Small intestine (tissue), 7 donors: ENCODE results near the gene PSMD3. TPM values are rescaled to one million over a fixed set of nuclear protein-coding genes. Genes with fewer than 3 reads are reported as not detected.

Experiments used
- DNase-seq, 2 donors: peaks; one replicate each; pipeline versions ENCODE4 v3.0.0 to v3.0.0-alpha.2; 2013
- FAIRE-seq: peaks from 2 replicates; lab custom pipeline; 2012; peaks lifted over from hg19 to GRCh38; lab: Jason Lieb, UNC
- H3K27ac ChIP-seq, 3 donors: one replicate each; pipeline ENCODE4 v1.5.1; 2013; ENCODE audit warnings: low read length in 2 of 3, mild to moderate bottlenecking in 2 of 3, control low read depth in 1 of 3, inconsistent platforms in 1 of 3, low read depth in 1 of 3, moderate library complexity in 1 of 3
- H3K27me3 ChIP-seq, 3 donors: one replicate each; pipeline ENCODE4 v1.6.1; 2013; ENCODE audit warnings: low read length in 3 of 3, inconsistent platforms in 1 of 3; ENCODE audit not compliant: control insufficient read depth in 3 of 3, insufficient read depth in 3 of 3
- H3K36me3 ChIP-seq, 3 donors: one replicate each; pipeline ENCODE4 v1.6.1; 2013; ENCODE audit warnings: low read length in 3 of 3, inconsistent platforms in 1 of 3, low read depth in 1 of 3, mild to moderate bottlenecking in 1 of 3, moderate library complexity in 1 of 3; ENCODE audit not compliant: control insufficient read depth in 3 of 3, insufficient read depth in 2 of 3
- H3K4me1 ChIP-seq, 3 donors: one replicate each; pipeline ENCODE4 v1.6.1; 2013; ENCODE audit warnings: low read length in 2 of 3, inconsistent platforms in 1 of 3, low read depth in 1 of 3, mild to moderate bottlenecking in 1 of 3, moderate library complexity in 1 of 3; ENCODE audit not compliant: control insufficient read depth in 3 of 3, insufficient read depth in 2 of 3
- H3K4me3 ChIP-seq, 3 donors: one replicate each; pipeline ENCODE4 v1.5.1; 2013; ENCODE audit warnings: low read length in 3 of 3, control low read depth in 1 of 3, inconsistent platforms in 1 of 3, low read depth in 1 of 3, mild to moderate bottlenecking in 1 of 3, moderate library complexity in 1 of 3
- H3K9me3 ChIP-seq, 2 donors: one replicate each; pipeline ENCODE4 v1.6.1; 2013; ENCODE audit warnings: low read depth in 1 of 2, low read length in 1 of 2; ENCODE audit not compliant: control insufficient read depth in 2 of 2, insufficient read depth in 1 of 2
- WGBS, 3 donors: extraction: QIAGEN DNeasy Blood & Tissue Kit; methylation state at CpG; one replicate each; pipeline ENCODE4 v1.1.7; 2013; 5-methylcytosine and 5-hydroxymethylcytosine counted together
- polyA plus RNA-seq, 4 donors: library from polyadenylated mRNA; stranded (reverse) in 3 of 4; unstranded in 1 of 4; fragments of 200-250 nt in 3 of 4; fragments of 120-200 nt in 1 of 4; gene quantifications; one replicate each; pipeline versions ENCODE4 v1.2.1 to v1.2.3, GENCODE V29; 2013
- donor health status: healthy with polysubstance abuse.
- donor health status: control.
- donor health status: control.
- donor health status: Bipolar disorder and iron deficiency.
- donor health status: healthy.

Gene PSMD3
- polyA plus RNA-seq, 4 donors = 43.6 to 93.6 (median 62.3) TPM

- Histone ChIP-seq H3K27me3 (no peaks in the 10 kb centered on the region), H3K4me1 (peaks cover 0 to 11% (median 0%) of the 10 kb centered on the region in 3 donors), H3K9me3 (no peaks in the 10 kb centered on the region), H3K4me3 (no peak overlapping the region), H3K36me3 (peaks cover 15 to 95% (median 34%) of the 10 kb centered on the region in 3 donors), H3K27ac (no peak overlapping the region)
- WGBS, 3 donors = 65 to 82% (median 76%) methylated on average over 10 of the region's 10 CpGs
- DNase-seq = no peak
- FAIRE-seq = no peak
Measured at GRCh38 chr17:40023590-40024292, 43.1 kb downstream of the PSMD3 start.

- Histone ChIP-seq H3K36me3 (peaks cover 12 to 95% (median 32%) of the 10 kb centered on the region in 3 donors), H3K9me3 (no peaks in the 10 kb centered on the region), H3K4me1 (peaks cover 0 to 11% (median 0%) of the 10 kb centered on the region in 3 donors), H3K27ac (no peak overlapping the region), H3K27me3 (no peaks in the 10 kb centered on the region), H3K4me3 (no peak overlapping the region)
- FAIRE-seq (no peak), DNase-seq (no peak)
- WGBS, 3 donors = 88 to 96% (median 93%) methylated on average over 8 of the region's 8 CpGs
Measured at GRCh38 chr17:40024901-40025300, 44.3 kb downstream of the PSMD3 start.

GRCh38 chr17:40025559-40025958 is 45.0 kb downstream of the PSMD3 start:
- no peak overlapping the region for H3K4me3 ChIP-seq
- no peak overlapping the region for H3K27ac ChIP-seq
- H3K4me1 ChIP-seq = peaks cover 0 to 11% (median 0%) of the 10 kb centered on the region in 3 donors
- no peaks in the 10 kb centered on the region for H3K9me3 ChIP-seq
- no peak for FAIRE-seq
- H3K36me3 ChIP-seq = peaks cover 9 to 95% (median 29%) of the 10 kb centered on the region in 3 donors
- DNase-seq = no peak
- WGBS, 3 donors = 86 to 94% (median 86%) methylated on average over 2 of the region's 2 CpGs
- no peaks in the 10 kb centered on the region for H3K27me3 ChIP-seq

DNA sequence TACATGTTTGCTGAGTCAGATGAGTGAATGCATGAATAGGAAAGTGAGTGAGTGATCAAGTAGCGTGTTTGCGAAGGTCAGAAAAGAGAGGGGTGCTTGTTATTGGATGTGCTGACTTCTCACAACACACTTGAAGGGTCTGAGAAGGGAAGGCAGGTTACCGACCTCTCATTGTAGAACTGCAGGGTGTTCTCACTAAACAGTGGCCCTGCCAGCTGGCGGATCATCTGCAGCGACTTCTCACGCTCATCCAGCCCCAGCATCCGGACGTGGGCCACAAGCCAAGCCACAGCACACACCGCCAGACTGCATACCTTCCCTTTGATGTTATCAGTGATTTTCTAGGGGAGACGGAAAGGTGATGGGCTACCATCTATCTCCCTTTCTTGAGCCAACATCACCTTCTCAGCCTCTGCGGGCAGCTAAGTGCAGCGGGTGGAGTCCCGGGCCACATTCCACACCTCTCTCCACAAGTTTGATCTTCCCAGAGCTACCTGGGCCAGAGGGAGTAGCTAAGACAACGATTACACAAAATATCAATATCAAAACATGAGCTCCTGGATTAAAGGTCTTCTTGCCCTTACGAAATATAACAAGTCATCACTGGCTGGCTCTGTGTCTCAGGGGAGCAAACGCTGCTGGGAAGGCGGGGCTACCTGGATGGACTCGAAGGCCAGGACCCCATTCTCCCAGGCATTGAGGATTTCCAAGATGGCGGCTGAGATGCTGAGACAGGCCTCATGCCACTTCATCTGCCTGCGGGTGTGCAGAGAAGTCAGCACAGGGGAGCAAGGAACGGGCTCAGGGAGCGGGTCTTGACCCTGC is 45.6 kb downstream of the PSMD3 start:
- no peaks in the 10 kb centered on the region for H3K9me3 ChIP-seq
- 77 to 83% (median 77%) methylated on average over 22 of the region's 22 CpGs for WGBS, 3 donors
- H3K36me3 ChIP-seq = peaks cover 9 to 95% (median 29%) of the 10 kb centered on the region in 3 donors
- H3K4me3 ChIP-seq = no peak overlapping the region
- no peaks in the 10 kb centered on the region for H3K27me3 ChIP-seq
- H3K4me1 ChIP-seq = peaks cover 0 to 11% (median 0%) of the 10 kb centered on the region in 3 donors
- no peak overlapping the region for H3K27ac ChIP-seq
- FAIRE-seq = no peak
- no peak for DNase-seq

GRCh38 chr17:40026816-40027613 is 46.4 kb downstream of the PSMD3 start:
- no peaks in the 10 kb centered on the region for H3K27me3 ChIP-seq
- no peak overlapping the region for H3K27ac ChIP-seq
- peaks cover 12 to 95% (median 22%) of the 10 kb centered on the region in 3 donors for H3K36me3 ChIP-seq
- no peak for FAIRE-seq
- 33 to 37% (median 37%) methylated on average over 33 of the region's 33 CpGs for WGBS, 3 donors
- H3K9me3 ChIP-seq = no peaks in the 10 kb centered on the region
- H3K4me1 ChIP-seq = peaks cover 0 to 11% (median 0%) of the 10 kb centered on the region in 3 donors
- no peak overlapping the region for H3K4me3 ChIP-seq
- peak; percentile 85 to 88 for DNase-seq

DNA sequence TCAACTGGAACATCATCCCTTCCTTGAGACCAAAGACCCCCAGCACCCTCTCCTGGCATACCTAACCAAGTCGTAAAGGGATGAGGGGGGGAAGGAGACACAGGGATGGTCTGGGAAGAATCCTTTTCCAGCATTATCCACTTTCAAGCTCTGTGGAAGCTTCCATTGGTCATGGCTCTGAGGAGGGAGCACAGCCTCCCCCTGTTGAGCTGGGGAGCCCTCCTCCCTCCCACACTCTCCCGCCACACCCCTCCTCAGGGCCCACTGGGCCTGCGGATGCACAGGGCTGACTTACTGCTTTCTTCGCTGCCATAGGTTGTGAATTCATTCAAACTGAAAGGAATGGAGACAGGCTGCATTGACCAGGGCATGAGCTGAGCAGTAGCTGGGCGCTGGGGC is 47.0 kb downstream of the PSMD3 start:
- no peak for FAIRE-seq
- DNase-seq = no peak
- WGBS, 3 donors = 85 to 98% (median 92%) methylated on average over 5 of the region's 5 CpGs
- peaks cover 12 to 95% (median 16%) of the 10 kb centered on the region in 3 donors for H3K36me3 ChIP-seq
- H3K4me1 ChIP-seq = peaks cover 0 to 11% (median 0%) of the 10 kb centered on the region in 3 donors
- no peaks in the 10 kb centered on the region for H3K27me3 ChIP-seq
- no peak overlapping the region for H3K27ac ChIP-seq
- no peaks in the 10 kb centered on the region for H3K9me3 ChIP-seq
- H3K4me3 ChIP-seq = no peak overlapping the region

DNA sequence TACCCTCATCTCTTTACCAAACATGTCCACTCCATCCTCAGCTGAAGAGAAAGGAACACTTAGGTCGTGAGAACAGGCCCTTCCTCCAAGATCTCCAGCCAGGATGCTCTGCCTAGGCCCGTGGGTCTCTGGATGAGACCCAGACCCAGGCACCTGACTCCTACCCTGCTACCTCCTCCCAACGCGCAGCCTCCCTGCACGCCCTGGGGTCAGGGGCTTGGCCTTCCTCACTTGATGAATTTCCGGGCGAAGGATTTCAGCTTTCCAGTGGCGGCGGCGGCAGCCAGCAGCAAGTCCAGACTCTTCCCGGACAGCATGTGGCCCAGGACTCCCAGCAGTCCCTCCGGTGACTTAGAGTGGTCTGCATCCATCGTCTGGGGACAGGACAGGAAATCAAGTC is 48.0 kb downstream of the PSMD3 start:
- no peaks in the 10 kb centered on the region for H3K9me3 ChIP-seq
- H3K4me1 ChIP-seq = peaks cover 0 to 6% (median 5%) of the 10 kb centered on the region in 3 donors
- 91 to 93% (median 92%) methylated on average over 13 of the region's 13 CpGs for WGBS, 3 donors
- no peak overlapping the region for H3K4me3 ChIP-seq
- H3K27me3 ChIP-seq = no peaks in the 10 kb centered on the region
- H3K27ac ChIP-seq = no peak overlapping the region
- DNase-seq (no peak), FAIRE-seq (no peak)
- peaks cover 6 to 95% (median 14%) of the 10 kb centered on the region in 3 donors for H3K36me3 ChIP-seq

GRCh38 chr17:40031706-40032105 is 51.1 kb downstream of the PSMD3 start:
- peak overlapping the region in 2 of 3 donors; percentile 69 to 85 for H3K27ac ChIP-seq
- DNase-seq (no peak), FAIRE-seq (no peak)
- H3K4me1 ChIP-seq = peaks cover 0 to 7% (median 2%) of the 10 kb centered on the region in 3 donors
- H3K4me3 ChIP-seq = no peak overlapping the region
- no peaks in the 10 kb centered on the region for H3K27me3 ChIP-seq
- H3K9me3 ChIP-seq = no peaks in the 10 kb centered on the region
- WGBS, 3 donors = 67 to 92% (median 80%) methylated on average over 11 of the region's 11 CpGs
- peaks cover 2 to 94% (median 8%) of the 10 kb centered on the region in 3 donors for H3K36me3 ChIP-seq
